ENCODE measurements around the gene LARP4.
"Not testable (repeated sequence)": the region's sequence is repeated elsewhere in the genome, so short reads cannot be mapped to it uniquely, and the experiment has no call there.

The LARP4 gene

DNA sequence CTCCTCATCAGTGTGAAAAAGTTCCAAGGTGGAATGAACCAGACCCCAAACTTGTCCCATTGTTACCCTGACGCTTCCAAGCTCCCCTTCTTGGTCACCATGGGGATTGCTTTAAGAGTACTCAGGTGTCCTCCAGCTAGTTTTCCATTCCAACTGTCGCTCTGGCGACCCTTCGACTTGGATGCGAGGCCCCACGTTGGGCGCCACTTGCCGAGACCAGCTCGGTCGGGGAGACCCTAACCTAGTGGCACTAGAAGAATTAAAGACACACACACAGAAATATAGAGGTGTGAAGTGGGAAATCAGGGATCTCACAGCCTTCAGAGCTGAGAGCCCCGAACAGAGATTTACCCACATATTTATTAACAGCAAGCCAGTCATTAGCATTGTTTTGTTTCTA is 97.4 kb downstream of the LARP4 start:
- not testable (repeated sequence) for DNase-seq

DNA sequence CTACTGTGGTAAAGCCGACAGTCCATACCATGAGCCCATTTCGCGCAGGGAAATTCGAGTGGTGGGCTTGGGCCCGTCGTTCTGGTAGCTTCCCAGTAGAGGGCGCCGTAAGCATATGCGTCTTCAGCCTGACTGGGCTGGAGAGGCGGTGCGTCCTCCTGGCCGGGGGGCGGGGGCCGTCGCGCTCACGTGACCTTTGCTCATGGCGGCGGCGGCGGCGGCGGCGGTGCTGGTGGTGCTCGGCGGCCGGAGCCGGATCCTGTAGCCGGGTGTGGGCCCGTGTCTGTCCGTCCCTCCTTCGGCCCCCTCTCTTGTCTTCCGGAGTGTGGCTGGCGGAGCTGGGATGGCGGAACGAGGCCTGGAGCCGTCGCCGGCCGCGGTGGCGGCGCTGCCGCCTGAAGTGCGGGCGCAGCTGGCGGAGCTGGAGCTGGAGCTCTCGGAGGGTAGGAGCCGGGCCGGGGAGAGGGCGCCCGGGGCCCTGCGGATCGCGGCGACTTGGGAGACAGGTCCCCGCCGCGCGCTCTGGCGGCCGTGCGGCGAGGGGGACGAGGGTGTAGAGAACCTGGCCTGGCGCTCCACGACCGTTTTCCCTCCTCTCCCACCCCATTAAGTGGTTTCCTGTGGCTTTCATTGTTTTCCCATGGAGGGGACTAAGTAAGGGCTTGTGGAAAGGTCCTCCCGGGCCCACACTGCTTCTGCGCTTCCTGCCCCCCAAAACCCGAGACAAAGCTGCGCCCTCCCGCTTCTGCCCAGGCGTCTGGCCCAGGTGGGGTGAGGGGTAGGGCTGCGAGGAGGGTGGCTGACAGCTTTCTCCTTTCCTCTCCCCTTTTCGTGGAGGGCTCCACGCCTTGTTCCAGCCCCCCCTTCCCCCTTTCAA is 104.4 kb downstream of the LARP4 start, which contains the start of gene DIP2B:
TSS of gene DIP2B (plus strand) at position 188 of the 877 bp plus-strand sequence. CDS start at position 344, 156 bp downstream.
- peak; percentile 68 for DNase-seq

DNA sequence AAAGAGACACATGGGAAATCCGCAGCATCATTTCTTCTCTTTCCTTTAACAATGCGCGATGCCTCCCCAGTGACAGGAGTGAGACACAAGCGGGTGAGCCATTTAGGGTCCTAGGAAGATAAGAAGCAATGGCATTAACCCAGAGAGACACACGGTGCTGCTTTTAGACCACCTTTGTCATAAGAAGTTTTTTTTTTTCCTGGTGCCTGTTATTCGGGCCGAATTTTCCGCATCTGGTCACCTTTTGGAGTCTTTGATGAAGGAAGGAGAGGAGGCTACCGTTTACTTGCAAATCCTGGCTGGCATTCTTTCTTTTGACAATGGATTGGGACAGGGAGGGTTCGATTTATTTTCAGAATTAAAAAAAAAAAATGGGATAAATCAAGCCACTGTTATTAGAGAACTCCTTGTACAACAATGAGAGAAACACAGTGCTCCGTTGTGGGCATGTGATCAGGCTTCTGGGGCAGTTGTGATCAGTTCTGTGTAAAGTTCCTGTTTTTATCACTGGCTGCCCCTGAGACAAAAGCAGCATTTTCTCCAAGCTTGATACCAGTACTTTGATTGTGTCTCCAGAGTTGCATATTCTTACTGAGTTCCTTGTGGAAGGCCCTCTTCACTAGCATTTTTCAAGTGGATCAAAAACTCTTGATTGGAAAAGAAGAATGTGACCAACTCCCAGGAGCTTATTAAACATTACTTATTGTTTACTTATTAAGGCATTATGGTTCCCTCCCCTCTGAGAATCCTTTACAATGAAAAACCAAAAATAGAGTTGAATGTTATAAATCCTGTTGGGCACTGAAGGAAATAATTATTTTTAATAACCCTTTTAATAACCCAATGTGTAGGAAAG is 105.2 kb downstream of the LARP4 start:
- DNase-seq: no peak

DNA sequence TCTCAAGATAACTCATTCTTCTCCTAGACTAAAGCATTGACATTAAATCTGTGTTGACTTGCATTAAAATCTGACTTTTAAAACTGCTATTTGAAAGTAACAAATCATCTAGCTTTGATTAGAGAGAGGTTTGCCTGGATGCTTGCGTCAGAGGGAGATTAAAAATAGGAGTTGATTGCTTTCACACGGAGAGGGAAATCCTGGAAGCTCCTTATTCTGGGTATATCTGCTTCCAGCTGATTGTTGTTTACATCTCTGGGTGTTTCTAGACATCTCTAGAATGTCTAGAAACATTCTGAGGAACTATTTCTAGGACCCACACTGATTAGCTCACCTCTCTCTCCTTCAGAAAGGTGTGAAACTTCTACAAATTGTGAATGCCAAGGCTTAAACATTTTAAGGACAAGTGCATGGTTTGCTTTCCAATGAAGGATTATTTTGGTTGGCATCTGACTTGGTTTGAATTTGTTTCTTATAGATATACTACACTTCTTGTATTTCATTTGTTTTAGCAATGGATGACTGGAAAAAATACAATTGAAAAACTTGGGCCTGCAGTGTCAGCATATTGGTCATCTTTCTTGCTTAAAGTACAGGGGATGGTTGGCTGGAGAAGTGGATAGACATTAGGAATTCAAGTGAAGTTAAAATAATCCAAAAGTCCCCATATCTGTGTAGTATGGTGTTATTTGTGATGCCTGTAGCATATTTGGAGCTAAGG is 106.2 kb downstream of the LARP4 start:
- DNase-seq: no peak

DNA sequence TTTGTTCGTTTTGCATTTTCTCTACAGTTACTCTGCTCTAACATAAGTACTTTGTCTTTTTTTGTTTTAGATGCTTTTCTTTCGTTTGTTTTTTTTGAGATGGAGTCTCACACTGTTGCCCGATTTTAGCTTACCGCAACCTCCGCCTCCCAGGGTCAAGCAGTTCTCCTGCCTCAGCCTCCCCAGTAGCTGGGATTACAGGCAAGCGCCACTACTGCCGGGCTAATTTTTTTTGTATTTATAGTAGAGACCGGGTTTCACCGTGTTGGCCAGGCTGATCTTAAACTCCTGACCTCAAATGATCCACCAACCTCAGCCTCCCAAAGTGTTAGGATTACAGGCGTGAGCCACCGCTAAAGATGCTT is 106.8 kb downstream of the LARP4 start:
- DNase-seq: no peak

DNA sequence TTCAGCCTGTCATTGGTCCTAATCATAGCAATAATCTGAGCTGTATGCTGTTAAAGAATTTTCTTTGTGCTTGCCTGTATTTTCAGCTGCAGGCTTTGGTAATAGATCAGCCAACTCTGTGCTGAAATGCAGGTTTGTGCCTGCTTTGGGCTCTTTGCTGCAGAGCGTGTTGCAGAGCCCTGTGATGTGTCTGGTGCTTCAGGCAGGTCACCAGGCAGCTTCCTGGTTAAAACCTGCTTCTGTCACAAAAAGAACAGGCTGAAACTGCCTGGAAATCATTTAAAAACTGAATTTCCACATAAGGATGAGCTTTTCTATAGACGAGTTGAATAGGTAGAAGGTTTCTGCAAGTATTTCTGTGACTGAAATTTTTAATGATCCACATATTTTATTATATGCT is 107.2 kb downstream of the LARP4 start:
- DNase-seq: no peak

DNA sequence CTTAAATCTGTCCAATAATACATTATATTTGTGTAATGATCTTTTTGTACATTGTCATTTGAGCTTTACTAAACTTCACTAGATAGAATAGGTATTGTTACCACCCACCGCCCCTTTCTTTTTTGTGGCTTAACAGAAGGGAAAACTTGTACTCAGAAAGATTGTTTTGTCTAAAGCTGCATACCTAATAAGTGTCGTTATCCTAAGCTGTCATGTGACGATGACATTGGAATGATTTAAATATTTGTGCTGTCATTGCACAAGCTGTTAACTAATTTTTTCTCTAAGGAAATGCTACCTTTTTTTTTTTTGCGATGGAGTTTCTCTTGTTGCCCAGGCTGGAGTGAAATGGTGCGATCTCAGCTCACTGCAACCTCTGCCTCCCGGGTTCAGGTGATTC is 107.7 kb downstream of the LARP4 start:
- no peak for DNase-seq

DNA sequence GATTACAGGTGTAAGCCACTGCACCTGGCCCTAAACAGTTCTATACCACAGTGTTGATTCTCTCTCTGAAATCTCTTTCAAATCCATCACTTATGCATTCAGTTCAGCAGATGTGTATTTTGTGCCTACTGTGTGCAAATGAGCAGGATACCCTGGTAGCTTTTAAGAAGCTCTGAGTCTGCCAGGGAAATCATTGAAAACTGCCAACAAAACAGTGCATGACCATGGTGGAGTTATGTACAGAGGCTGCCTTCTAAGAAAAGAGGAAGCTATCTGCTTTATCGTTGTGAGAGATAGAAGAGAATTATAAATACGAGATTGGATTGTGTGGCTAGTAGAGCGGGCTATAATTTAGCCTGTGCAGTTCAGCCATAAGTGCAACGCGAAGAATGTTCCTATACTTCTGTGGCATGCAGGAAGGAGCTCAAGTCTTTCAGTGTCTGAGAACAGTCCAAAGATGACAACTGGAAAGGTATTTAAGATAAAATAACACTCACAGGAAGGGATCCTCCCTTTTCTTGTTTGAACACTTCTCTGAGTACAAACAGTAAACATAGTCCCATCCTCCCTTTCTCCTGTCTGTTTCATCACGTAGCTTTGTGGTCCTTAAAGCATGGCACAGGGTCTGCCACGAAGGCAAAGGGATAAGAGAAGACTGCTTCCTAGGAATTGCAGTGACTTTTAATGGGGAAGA is 108.4 kb downstream of the LARP4 start:
- no peak for DNase-seq

DNA sequence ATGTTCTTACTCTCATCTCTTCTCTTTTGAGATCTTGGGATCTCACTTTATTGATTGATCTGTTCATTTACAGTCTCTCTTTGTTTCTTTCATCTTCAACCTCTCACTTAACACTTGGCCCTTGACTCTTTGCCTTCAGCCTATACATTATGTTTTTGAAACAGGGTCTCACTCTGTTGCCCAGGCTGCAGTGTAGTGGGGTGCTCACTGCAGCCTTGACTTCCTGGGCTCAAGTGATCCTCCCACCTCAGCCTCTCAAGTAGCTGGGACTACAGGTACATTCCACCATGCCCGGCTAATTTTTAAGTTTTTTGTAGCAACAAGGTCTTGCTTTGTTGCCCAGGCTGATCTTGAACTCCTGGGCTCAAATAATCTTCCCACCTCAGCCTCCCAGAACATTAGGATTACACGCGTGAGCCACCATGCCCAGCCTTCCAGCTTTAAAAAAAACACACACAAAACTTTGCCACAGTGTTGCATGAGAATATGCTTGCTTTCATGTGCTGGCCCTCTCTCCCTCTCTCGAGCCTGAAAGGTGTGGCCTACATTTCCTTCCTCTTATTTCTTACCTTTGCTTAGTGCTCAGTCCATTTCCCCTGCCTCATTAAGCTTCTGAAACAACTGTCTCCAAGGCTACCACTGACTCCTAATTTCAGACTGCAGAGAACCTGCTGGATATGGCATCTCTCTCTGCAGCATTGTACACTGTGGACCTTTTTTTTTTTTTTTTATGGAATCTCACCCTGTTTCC is 114.0 kb downstream of the LARP4 start:
- no peak for DNase-seq

DNA sequence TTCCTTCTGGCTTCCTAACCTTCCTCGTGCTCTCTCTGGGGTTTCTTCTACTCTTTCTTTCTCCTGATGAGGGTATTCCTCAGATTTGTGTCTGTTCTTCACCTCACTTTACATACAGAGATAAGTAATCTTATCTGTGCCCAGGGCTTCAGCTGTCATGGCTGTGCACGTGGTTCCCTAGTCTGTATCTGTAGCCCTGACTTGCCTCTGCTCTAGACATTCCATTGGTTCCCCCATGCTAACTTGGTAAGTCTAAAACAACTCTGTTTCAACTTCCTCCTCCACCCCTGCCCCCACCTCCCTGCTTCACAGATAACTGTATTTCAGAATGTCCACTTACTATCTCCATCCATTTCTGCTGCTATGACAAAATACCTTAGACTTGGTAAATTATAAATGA is 114.9 kb downstream of the LARP4 start:
- no peak for DNase-seq

DNA sequence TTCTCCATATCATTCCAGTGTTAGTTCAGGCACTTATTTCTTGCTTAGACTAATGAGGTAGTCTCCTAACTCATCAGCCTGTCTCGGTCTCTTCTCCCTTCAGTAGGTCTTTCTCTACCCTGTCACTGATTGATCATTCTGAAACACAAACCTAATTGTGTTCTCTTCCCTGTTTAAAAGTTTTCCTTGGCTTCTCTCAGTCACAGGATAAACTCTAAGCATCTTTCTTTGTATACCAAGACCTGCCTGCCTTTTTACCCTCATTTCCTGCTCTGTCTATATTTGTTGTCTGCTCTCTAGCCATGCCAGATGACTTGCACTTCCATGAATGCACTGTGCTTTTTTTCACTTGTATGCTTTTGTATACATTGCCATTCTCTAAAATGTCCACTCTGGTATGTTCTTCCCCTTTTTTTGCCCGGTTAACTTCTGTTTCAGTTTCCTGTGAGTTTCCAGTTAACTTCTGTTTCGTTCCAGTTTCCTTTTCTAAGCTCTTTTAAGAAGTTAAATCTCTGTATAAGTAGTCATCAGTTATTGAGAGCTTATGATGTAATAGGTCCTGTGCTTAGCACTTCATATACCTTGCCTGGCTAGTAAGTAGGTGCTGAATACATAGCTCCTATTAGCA is 116.8 kb downstream of the LARP4 start:
- DNase-seq: no peak

DNA sequence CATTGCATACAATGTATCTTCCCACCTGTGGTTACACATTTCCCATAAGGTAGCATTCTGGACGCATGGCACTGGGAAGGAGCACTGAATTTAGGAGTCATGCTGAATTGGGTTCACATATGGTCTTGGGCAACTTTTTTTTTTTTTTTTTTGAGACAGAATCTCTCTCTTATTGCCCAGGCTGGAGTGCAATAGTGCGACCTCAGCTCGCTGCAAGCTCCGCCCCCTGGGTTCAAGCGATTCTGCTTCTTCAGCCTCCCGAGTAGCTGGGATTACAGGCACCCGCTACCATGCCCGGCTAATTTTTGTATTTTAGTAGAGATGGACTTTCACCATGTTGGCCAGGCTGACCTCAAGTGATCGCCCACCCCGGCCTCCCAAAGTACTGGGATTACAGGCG is 117.4 kb downstream of the LARP4 start:
- DNase-seq: no peak

DNA sequence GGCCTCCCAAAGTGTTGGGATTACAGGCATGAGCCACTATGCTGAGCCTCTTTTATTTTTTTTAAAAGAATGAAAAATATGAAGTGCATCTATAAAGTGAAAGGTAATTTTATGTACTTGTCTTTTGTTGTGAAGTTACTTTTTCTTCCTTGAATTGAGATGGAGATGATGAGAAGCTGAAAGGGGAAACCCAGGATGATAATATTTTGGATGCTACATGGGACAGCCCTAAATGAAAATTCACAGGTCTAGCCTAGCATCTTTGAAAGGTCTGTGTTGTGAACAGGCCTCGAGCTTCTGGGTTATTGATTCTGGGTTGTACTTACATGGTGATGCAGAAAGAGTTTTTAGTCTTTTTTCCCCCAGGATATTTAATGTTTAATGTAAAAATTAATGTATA is 118.7 kb downstream of the LARP4 start:
- DNase-seq: no peak

DNA sequence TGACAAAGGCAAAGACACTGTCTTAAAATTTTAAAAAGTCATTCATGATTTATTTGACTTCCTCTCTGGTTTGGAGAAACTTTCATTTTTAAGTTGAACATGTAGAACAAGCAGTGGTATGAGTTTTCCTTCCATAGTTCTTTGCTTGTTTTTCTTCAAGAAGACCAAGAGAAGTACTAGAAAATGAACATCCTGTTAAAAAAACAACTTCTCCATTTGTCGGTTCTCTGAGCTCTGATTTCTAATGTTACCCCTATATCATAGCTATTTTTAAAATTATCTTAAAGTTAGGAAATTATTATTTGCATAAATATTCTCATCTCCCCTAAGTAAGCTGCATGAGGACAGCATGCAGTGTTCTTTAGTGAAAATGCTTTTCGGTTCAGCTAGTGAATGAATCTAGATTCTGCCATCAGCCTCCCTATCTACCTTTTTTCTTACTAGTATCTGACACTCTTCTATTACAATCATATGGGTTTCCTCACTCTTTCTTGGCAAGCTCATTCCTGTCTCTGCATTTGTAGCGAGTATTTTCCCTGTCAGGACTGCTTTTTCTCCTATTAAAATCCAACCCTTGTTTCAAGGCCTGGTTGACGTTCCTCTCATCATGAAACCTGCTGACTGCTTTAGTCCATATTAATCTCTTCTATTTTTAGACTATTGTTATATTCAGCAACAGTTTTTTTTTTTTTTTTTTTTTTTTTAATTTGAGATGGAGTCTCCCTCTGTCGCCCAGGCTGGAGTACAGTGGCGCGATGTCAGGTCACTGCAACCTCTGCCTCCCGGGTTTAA is 119.9 kb downstream of the LARP4 start:
- DNase-seq: no peak

DNA sequence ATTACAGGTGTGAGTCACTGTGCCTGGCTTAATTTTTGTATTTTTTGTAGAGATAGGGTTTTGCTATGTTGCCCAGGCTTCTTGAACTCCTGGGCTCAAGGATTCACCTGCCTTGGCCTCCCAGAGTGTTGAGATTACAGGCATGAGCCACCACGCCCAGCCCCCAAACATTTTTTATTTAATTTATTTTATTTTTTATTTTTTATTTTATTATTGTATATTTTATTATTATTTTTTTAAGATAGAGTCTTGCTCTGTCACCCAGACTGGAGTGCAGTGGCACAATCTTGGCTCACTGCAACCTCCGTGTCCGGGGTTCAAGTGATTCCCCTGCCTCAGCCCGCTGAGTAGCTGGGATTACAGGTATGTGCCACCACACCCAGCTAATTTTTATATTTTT is 121.1 kb downstream of the LARP4 start:
- not testable (repeated sequence) for DNase-seq

DNA sequence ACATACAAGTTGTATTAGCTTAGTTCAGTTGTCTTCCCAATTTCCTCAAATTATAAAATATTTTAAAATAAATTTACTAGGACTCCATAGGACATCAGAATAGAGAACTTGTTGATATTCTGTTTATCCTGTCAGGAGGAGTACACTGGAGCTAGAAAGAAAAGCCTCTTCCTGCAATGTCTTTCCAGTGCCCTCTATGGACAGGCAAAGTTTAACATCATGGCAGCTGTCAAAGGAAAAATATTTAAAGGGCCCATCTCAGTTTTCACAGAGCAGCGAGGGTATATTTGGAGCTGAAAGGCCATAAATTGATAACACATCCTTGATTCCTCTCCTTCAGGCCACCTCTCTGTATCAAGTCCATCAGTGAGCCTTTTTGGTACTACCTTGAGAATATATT is 123.1 kb downstream of the LARP4 start:
- no peak for DNase-seq

DNA sequence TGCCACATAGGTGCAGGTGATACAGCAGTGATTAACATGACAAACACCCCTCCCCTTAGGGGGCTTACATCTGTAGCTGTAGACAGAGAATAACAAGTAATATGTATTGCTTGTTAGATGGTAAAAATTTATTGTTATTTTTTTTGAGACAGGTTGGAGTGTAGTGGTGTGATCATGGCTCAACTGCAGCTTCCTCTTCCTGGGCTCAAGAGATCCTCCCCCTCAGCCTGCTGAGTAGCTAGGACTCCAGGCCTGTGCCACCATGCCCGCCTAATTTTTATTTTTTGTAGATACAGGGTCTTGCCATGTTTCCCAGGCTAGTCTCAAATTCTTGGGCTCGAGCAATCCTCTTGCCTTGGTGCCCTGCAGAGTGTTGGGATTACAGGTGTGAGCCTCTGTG is 123.9 kb downstream of the LARP4 start:
- no peak for DNase-seq

DNA sequence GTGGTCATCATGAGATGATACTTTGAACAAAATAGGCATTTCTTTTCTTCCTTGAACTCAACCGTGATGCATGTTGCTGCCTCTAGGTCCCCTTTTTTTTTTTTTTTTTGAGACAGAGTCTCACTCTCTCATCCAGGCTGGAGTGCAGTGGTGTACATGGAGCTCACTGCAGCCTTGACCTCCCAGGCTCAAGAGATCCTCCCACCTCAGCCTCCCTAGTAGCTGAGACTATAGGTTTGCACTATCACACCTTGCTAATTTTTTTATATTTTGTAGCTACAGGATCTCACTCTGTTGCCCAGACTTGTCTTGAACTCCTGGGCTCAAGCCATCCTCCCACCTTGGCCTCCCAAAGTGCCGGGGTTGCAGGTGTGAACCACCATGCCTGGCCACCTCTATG is 124.7 kb downstream of the LARP4 start:
- no peak for DNase-seq

DNA sequence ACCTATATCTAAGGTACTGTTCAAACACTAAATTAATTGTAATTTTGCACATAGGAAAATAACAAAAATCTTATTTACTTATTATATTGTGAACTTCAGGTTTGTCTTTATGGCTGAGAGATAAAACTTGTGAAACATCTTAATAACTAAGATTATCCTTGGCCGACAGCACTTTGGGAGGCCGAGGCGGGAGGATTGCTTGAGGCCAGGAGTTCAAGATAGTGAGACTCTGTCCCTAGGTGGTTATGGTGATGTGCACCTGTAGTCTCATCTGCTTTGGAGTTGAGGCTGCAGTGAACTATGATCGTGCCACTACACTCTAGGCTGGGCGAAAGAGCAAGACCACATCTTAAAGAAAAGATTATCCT is 126.7 kb downstream of the LARP4 start:
- DNase-seq: no peak

DNA sequence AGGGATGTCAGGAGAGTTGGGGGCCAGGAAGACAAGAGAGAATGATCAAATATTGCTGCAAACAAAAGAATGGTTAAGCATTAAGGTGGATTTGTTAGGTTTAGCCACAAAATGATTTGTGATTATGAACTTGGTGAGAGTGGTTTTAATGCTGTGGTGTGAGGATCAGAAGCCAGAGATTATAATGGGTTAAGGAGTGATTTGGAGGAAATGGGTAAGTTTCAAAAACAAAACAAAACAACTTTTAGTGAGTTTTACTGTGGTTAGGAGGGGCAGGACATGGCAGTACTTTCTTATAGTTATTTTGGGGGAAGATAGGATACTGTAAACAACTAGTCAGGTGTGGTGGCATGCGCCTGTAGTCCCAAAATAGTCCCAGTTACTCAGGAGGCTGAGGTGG is 128.1 kb downstream of the LARP4 start:
- DNase-seq: no peak

DNA sequence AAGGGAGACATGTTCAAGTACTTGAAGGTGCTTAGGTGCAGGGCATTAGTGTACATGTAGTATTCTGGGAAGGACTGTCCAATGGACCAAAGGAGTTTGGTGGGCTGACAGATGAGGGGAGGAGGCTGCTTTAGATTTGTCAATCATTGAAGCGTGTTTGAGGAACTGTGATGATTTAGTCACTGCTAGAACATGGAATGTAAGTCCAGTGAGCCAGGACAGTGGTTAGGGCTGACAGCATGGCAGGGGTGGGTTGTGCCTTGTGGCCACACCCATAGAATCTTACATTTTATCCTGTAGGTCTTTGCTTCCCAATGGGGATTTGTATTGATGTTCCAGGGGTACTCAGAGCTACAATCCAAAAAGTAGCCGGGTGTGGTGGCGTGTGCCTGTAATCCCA is 128.7 kb downstream of the LARP4 start:
- DNase-seq: no peak
